NCI-H748 (cell line): ENCODE measurements around the gene NMRK2.
"Not testable (repeated sequence)": the region's sequence is repeated elsewhere in the genome, so short reads cannot be mapped to it uniquely, and the experiment has no call there.

Source experiments
- DNase-seq: peaks from one replicate; lab custom pipeline; 2025; ENCODE audit not compliant: unreplicated experiment; lab: John Stamatoyannopoulos, UW

NMRK2 gene

DNA sequence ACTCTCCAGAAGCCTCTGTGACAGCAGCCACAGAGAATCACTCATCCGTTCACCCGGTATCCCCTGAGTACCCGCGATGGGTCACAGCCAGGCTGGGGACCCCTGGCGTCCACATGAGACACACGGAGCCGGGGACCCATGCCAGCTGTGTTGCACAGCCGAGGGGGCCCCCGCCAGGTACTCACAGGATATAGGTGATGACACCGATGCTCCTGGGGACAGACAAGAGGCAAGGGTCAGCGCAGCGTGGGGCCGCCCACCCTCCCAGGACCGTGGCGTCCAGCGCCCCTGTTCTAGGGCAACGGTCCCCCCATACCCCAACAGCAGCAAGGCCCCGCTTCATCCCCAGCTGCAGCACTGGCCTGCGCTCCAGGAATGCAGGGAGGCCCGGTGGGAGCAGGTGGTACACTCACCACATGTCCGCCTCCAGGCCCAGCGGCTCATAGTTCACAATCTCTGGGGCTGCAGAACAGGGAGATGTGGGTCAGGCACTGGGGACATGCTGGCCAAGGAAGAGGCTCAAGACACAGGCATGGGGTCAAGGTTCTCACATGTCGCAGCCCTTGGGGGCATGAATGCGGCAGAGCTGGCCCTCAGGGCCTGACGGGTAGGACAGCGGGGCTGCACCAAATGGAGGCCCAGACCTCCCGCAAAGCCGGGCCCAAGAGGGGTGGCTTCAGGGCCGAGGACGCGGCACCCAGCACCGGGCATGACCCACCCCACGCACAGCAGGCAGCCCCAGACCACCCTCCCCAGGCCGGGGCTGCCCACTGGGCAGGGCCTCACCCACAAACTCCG, 30.8 kb downstream of the NMRK2 start:
- DNase-seq: no peak

DNA sequence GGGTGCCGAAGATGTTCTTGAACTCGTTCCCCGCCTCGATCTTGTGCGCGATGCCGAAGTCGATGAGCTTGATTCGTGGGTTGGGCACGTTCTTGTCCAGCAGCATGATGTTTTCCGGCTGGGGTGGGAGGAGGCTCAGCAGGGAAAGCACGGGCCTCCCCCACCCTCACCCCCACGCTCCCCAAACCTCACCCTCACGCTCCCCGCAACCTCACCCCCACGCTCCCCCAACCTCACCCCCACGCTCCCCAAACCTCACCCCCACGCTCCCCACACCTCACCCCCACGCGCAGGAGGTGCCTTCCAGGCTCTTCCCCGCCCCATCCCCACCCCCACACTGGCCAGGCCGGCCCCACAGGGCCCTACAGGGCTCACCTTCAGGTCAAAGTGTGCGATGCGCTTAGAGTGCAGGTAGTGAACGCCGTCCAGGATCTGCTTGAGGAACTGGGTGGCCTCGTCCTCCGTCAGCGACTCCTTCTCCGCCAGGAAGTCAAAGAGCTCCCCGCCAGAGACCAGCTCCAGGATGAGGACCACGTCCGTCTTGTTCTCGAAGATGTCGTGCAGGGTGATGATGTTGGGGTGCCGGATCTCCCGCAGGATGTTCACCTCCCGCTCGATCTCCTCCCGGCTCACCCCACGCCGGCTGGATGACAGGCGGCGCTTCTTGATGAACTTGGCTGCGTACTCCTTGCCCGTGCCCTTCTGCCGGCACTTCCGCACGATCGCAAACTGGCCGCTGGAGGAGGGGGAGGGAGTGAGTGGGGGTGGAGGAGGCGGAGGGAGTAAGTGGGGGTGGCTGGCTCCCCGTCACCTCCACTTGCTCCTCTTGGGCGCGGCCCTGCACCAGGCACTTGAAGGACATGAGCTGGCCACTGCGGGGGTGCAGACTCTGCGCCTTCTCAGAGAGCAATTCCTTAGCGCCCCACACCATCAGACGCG, 31.7 kb downstream of the NMRK2 start:
- no peak for DNase-seq

DNA sequence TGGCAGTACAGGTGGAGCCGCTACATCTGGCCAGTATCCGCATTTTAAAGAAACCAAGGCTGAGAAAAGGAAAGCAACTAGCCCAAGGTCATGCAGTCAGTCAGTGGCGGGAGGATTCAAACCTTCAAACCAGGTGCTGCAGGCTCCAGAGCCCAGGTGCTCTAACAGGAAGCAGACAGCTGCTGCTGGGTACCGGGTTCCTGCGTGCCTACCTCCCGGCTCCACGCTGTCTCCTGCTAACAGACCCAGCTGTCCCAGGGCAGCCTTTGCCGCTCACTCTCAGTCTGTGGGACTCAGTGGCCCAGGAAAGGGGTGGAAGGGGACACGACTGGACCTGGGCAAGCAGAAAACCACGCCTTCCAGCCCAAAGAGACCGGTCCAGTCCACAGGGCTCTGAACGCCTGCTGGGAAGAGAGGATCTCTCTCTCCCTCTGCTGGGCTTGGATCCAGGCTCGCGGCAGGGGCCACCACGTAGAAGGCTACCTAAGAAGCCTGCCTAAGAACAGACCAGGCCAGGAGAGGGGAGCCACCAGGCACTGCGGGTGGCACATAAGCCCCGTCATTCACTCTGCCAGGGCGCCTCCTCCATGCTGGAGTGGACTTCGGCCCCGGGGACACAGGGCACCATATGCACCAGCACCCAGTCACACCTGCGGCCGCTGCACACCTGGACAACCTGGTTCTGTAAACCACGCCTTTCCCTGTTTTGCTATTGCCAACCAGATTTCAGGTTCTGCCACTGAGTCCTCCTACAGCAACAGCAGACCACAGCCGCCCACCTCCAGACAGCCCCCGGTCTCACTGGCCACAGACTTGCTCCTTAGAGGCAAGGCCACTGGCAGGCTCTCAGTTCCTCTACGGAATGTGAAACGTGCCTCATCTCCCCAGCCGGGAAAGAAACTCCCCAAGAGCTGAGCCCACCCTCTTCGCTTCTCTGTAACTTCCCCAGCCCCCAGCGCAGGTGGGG, 33.5 kb downstream of the NMRK2 start:
- no peak for DNase-seq

DNA sequence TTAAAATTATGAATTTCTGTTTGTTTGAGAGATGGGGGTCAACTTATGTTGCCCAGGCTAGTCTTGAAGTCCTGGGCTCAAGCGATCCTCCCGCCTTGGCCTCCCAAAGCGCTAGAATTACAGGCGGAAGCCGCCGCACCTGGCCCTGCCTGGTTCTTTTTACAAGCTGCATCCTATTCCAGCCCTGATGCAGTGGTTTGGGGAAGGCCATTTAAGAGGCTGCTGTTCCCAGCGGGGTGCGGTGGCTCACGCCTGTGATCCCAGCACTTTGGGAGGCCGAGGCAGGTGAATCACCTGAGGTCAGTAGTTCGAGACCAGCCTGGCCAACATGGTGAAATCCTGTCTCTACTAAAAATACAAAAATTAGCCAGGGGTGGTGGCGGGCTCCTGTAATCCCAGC, 35.1 kb downstream of the NMRK2 start:
- not testable (repeated sequence) for DNase-seq

DNA sequence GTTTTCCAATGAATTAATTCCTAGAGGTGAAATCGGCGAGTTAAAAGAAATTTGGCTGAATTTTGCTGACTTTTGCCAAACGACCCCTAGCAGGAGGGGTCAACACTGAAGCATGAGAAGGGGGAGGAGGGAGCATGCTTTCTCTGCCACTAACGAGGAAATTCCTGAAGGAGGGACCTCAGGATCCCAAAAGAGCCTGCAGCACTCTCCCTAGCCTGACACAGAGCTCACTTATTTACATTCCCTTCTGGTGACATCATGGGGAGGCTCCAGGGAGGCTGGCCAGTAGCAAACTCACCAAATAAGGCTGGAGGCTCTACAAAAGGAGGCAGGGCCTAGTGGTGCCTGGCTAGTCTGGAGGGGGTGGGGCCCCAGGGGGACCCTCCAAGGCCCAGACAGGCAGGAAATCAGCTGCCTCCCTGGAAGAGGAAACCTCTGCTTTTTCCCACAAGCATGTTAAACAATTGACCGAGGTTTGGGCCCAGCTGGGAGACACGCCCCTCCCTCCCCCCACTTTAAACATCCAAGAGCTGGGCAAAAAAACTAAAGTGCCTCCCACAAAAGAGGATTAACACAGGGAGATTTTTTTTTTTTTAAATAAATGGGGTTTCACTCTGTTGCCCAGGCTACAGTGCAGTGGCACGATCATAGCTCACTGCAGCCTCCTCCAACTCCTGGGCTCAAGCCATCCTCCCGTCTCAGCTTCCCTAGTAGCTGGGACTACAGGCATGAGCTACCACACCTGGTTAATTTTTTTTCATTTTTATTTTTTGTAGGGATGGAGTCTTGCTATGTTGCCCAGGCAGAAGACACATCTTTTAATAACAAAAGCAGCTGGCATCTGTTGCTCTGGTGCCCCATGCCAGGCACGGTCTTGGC, 35.9 kb downstream of the NMRK2 start:
- DNase-seq: peak; percentile 38

DNA sequence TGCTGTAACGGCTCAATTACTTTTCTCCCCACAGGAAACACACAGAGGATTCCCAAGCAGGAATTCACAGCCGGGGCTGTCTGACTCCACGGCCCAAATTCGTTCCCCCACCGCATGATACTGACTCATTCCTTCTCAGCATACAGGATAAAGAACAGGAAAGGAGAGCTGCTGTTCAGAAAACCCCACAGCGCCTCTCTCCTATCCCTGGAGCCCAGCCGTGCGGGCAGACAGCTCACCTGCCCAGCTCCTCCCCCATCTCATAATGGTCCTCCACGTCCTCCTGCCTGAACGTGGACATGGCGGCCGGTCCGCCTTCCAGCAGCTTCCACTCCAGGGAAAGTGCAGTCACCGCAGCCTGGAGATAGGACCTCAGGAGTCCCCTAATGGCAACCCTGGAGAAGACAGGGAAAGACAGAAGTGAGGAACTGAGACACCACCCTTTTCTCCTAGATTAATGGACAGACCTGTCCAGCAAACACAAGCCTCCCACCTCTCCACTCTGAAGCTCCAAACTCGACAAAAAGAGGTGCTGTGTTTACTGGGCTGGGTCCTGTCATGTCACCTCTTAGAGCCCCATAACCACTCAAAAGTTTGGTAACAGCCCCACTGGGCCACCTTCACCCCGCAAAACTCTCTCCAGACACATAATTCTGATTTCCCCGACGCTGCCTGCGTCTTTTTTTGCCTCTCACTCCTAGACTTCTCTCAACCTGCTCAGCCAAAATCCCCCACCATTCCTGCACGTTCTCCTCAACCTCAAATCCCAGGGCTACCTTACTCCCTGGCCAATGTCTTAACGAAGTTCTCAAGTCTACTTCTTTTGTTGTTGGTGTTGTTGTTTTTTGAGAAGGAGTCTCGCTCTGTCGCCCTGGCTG, 36.8 kb downstream of the NMRK2 start:
- DNase-seq: no peak

DNA sequence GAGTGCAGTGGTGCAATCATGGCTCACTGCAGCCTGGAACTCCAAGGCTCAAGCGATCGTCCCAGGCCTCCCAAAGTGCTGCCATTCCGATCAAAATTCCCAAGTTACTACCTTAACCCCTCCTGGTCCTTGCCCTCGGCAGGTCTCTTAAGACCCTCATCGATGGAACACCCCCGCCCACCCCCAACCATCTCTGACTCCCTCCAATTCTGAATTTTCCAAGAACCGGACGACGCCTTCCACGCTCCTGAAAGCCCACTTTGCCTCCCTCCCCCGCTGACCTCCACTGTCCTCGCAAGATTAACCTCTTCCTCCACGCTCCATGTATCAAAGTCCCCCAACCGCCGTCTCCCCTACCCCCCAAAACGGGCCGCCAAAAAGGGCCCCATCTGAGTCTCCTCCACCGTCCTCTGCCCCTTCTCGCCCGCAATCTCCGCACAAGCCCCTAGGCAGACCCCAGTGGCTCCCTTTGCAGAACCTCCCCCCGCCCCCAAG, 37.5 kb downstream of the NMRK2 start:
- no peak for DNase-seq

DNA sequence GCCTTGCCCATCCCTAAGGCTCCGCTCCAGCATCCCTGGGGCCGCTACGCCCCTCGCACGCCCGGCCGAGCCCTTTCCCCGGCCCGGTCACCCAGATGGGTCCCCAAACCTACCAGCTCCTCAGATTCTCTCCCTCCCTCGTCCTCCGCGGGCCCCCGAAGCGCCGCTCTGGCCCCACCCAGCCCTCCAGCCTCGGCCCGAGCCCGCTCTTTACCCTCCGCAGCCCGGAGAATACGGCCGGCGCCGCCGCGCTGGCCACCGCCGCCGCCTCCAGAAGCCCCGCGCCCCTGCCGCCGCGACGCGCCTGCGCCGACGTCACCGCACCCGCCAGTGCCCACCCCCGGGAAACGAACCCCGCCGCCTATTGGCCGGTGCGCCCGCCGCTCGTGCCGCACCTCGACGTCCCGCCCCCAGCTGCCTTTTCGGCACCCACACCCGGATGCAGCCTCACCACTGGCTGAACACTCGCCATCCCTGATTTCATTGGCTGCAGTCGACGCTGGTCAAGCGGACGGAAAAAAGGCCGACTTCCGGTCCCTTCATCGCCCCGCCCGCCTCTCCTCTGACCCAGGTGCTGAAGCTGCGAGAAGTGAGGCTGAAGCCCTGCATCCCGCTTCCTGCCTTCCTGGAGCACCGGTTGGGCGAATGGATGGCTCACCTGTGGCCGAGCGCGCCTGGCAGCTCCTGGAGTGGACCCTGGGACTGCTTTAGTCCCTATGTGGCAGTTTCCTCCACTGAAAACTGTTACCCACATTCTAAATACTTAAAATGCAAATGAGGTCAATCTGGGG, 38.1 kb downstream of the NMRK2 start, which contains the start of gene DAPK3:
TSS of gene DAPK3 (minus strand) at position 292 of the 791 bp plus-strand sequence. CDS start 1,364 bp downstream, outside the sequence.
- peak; percentile 97 for DNase-seq

DNA sequence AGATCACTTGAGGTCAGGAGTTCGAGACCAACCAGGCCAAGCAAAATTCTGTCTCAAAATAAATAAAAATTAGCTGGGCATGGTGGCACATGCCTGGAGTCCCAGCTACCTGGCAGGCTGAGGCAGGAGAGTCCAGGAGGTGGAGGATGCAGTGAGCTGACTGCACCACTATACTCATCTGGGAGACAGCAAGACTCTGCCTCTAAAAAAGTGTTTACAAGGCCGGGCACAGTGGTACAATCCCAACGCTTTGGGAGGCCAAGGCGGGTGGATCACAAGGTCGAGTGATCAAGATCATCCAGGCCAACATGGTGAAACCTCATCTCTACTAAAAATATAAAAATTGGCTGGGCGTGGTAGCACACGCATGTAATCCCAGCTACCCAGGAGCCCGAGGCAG, 42.3 kb downstream of the NMRK2 start:
- DNase-seq: no peak

DNA sequence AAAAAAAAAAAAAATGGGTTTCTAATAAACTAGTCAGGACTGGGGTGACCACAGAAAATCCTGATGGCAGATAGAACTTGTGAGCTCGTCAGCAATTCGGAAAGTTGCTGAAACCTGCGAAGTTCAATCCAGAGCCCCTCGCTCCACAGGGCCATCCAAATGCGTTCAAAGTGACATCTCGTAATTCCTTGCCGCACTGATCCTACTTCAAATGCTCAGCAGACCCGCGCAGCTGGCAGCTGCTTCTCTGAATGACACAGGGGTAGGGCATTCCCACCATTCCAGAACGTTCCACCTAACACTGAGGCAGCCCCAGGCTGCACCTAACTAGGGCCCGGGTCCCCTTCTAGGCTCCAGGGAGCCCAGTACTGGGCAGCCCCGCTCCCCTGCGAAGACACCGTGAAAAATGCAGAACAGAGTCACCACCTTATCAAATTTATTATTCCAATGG, 42.8 kb downstream of the NMRK2 start:
- no peak for DNase-seq

DNA sequence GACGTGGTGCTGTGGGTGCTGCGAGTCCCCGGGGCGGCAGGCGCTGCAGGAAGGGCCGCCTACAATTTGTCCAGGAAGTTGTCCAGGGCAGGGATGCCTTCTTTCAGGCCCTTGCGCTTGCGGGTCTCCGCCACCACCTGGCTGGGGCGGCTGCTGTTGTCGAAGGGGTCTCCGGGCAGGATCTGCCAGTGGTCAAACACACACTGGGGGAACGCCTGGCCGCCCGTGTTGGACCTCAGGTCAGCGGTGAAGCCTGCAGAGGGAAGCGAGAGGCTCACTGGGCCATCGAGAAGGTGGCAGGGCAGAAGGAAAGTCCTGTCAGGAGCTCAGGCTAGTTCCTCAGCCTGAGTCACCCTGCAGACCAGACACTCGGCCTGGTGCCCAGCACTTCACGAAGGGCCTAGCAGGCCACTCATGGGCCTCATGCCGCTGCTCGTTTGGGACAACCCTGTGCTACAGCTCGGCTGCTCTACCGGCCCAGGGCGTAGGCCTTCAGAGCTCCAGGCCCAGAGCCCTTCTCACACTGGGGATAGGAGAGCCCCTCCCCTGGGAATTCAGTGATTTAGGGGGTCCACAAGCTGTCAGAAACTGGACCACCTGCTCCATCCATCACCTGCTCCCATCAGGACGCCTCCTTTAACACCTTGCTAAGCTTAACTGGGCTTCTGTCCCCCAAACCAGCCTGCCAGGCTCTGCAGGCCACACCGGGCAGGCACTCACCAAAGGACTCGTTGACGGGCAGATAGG, 43.8 kb downstream of the NMRK2 start:
- no peak for DNase-seq

DNA sequence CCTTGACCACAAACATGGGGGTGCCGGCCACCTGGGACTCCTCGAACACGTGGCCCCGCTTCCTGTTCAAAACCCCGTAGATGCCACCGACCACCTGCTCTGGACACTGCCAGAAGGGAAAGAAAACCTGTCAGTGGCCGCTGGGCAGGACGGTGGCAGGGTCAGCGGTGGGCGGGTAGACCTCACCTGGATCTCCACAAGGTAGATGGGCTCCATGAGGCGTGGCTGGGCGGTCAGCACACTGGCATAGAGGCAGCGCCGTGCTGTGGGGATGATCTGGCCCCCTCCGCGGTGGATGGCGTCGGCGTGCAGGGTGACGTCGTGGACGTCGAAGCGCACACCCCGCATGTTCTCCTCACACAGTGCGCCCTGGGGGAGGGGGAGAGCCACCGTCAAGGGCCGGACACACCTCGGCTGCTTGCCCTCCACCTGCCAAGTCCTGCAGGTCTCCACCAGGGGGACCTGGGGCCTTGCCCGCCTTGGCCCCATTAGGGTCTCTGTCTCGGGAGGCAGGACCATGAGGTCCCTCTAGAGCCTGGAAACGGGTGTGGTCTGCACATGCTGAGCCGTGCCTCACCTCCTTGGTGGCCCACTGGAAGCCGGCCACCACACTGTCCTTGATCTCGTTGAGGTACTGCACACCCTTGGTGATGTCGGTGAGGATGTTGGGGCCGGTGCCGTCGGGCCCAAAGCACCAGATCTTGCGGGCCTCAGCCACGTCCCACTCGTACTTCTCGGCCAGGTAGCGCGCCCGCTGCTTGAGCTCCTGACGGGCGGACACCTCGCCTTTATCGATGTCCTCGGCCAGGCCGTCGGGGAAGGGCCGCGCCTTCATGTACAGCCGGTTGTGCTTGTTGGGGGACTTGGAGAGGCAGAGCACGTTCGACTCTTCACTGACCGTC, 44.6 kb downstream of the NMRK2 start:
- no peak for DNase-seq

DNA sequence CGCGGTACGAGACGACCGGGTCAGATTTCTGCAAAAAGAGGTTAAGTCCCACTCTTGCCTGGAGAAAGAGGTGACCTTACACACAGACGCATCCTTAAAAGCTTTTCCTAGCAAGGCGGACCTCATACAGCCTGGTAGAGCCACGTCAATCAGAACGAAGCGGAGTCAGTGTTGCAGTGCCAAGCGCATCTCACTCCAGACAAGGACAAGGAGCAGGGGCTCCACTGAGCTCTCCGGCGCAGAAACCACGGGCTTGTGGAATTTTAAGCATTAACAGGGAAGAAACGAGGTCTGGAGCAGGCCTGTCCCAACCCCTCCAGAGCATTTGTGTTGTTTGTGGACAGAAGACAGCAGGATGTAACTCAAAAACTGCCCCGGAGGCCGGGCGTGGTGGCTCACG, 45.3 kb downstream of the NMRK2 start:
- DNase-seq: no peak

DNA sequence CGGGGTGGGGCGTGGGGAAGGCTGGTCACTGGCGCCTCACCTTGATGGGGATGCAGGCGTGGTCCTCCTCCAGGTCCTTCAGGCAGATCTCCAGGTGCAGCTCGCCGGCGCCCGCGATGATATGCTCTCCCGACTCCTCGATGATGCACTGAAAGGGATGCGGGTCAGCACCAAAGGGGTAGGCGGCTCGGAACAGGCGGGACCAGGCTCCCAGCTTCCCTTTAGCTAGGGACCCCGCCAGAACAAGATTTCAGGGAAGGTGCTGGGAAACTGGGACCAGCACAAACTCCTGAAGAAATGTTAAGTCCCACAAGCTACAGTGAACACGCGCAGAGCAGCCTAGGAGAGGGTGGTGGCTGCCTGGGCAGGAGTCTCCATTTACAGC, 46.4 kb downstream of the NMRK2 start:
- no peak for DNase-seq

DNA sequence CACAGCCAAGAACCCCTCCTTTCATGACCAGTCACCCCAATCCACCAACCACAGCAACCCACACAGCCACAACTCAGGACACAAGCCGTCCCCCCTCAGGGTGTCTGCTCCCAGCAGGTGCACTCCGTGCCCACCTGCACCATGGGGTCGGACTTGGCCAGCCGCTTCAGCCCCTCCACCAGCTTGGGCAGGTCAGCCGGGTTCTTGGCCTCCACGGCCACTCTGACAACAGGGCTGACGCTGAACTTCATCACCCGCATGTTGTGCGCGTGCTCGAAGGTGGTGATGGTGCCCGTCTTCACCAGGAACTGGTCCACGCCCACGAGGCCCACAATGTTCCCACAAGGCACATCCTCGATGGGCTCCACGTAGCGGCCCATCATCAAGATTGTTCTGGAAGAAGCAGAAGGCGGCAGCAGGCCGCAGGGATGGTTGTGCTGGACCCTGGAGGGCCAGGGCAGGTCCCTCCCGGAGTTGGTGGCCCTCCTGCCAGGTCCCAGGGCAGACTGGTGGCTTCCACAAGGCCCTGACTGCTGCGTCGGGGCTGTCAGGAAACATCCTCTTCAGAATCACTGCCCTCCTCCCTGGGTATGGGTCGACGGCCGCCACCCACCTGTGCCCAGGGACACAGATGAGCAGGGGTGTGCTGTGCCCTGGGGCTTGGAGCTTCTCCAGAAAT, 46.9 kb downstream of the NMRK2 start:
- DNase-seq: no peak
